ENCODE data around the gene REPIN1. TPM values are rescaled to one million over a fixed set of nuclear protein-coding genes. Genes with fewer than 3 reads are reported as not detected.

REPIN1 gene
- total RNA-seq, 1 donor: 49.2 TPM

- Histone ChIP-seq H3K4me3 (ENCODE audit: low read length) (no peak overlapping the region), H3K9me3 (ENCODE audit: low read depth, low read length) (no peaks in the 10 kb centered on the region), H3K27me3 (ENCODE audit: insufficient read depth, low read length) (no peaks in the 10 kb centered on the region), H3K4me1 (ENCODE audit: insufficient read depth, low read length) (peaks cover 52% of the 10 kb centered on the region)
Observed at GRCh38 chr7:150361807-150362621, 6.6 kb upstream of the REPIN1 start.

- Histone ChIP-seq H3K4me3 (ENCODE audit: low read length) (no peak overlapping the region), H3K27me3 (ENCODE audit: insufficient read depth, low read length) (no peaks in the 10 kb centered on the region), H3K9me3 (ENCODE audit: low read depth, low read length) (no peaks in the 10 kb centered on the region), H3K4me1 (ENCODE audit: insufficient read depth, low read length) (peaks cover 52% of the 10 kb centered on the region)
Observed at GRCh38 chr7:150363370-150363769, 5.3 kb upstream of the REPIN1 start.

- Histone ChIP-seq H3K4me1 (ENCODE audit: insufficient read depth, low read length) (peaks cover 49% of the 10 kb centered on the region), H3K27me3 (ENCODE audit: insufficient read depth, low read length) (no peaks in the 10 kb centered on the region), H3K9me3 (ENCODE audit: low read depth, low read length) (no peaks in the 10 kb centered on the region), H3K4me3 (ENCODE audit: low read length) (no peak overlapping the region)
Observed at GRCh38 chr7:150363872-150364271, 4.8 kb upstream of the REPIN1 start.

GRCh38 chr7:150365194-150365593 is 3.4 kb upstream of the REPIN1 start:
- no peak overlapping the region for H3K4me3 ChIP-seq (ENCODE audit: low read length)
- no peaks in the 10 kb centered on the region for H3K9me3 ChIP-seq (ENCODE audit: low read depth, low read length)
- peaks cover 61% of the 10 kb centered on the region for H3K4me1 ChIP-seq (ENCODE audit: insufficient read depth, low read length)
- H3K27me3 ChIP-seq (ENCODE audit: insufficient read depth, low read length): no peaks in the 10 kb centered on the region

GRCh38 chr7:150365673-150366398 is 2.8 kb upstream of the REPIN1 start:
- H3K27me3 ChIP-seq (ENCODE audit: insufficient read depth, low read length): no peaks in the 10 kb centered on the region
- H3K4me3 ChIP-seq (ENCODE audit: low read length): no peak overlapping the region
- H3K9me3 ChIP-seq (ENCODE audit: low read depth, low read length): no peaks in the 10 kb centered on the region
- H3K4me1 ChIP-seq (ENCODE audit: insufficient read depth, low read length): peaks cover 68% of the 10 kb centered on the region

- H3K4me3 ChIP-seq (ENCODE audit: low read length): peak overlapping the region; percentile 89
- peaks cover 68% of the 10 kb centered on the region for H3K4me1 ChIP-seq (ENCODE audit: insufficient read depth, low read length)
Observed at GRCh38 chr7:150367677-150368095, 936 bp upstream of the REPIN1 start.

GRCh38 chr7:150368884-150369747 is 494 bp downstream of the REPIN1 start:
- Histone ChIP-seq H3K4me3 (ENCODE audit: low read length) (peak overlapping the region; percentile 89), H3K4me1 (ENCODE audit: insufficient read depth, low read length) (peaks cover 59% of the 10 kb centered on the region), H3K27me3 (ENCODE audit: insufficient read depth, low read length) (no peaks in the 10 kb centered on the region), H3K9me3 (ENCODE audit: low read depth, low read length) (no peaks in the 10 kb centered on the region)

More at GRCh38 chr7:150367677-150368095, 936 bp upstream of the REPIN1 start:
- Histone ChIP-seq H3K27me3 (ENCODE audit: insufficient read depth, low read length) (no peaks in the 10 kb centered on the region), H3K9me3 (ENCODE audit: low read depth, low read length) (no peaks in the 10 kb centered on the region)

GRCh38 chr7:150369748-150370501 is 1.3 kb downstream of the REPIN1 start:
- Histone ChIP-seq H3K4me3 (ENCODE audit: low read length) (peak overlapping the region; percentile 89), H3K9me3 (ENCODE audit: low read depth, low read length) (no peaks in the 10 kb centered on the region), H3K27me3 (ENCODE audit: insufficient read depth, low read length) (no peaks in the 10 kb centered on the region), H3K4me1 (ENCODE audit: insufficient read depth, low read length) (peaks cover 53% of the 10 kb centered on the region)

GRCh38 chr7:150370612-150371071 is 2.0 kb downstream of the REPIN1 start:
- Histone ChIP-seq H3K27me3 (ENCODE audit: insufficient read depth, low read length) (no peaks in the 10 kb centered on the region), H3K4me1 (ENCODE audit: insufficient read depth, low read length) (peaks cover 46% of the 10 kb centered on the region), H3K4me3 (ENCODE audit: low read length) (no peak overlapping the region), H3K9me3 (ENCODE audit: low read depth, low read length) (no peaks in the 10 kb centered on the region)

GRCh38 chr7:150371131-150371995 is 2.7 kb downstream of the REPIN1 start:
- Histone ChIP-seq H3K4me3 (ENCODE audit: low read length) (no peak overlapping the region), H3K4me1 (ENCODE audit: insufficient read depth, low read length) (peaks cover 41% of the 10 kb centered on the region), H3K9me3 (ENCODE audit: low read depth, low read length) (no peaks in the 10 kb centered on the region), H3K27me3 (ENCODE audit: insufficient read depth, low read length) (no peaks in the 10 kb centered on the region)

- Histone ChIP-seq H3K9me3 (ENCODE audit: low read depth, low read length) (no peaks in the 10 kb centered on the region), H3K4me3 (ENCODE audit: low read length) (no peak overlapping the region), H3K4me1 (ENCODE audit: insufficient read depth, low read length) (peaks cover 39% of the 10 kb centered on the region), H3K27me3 (ENCODE audit: insufficient read depth, low read length) (no peaks in the 10 kb centered on the region)
Observed at GRCh38 chr7:150371996-150372270, 3.3 kb downstream of the REPIN1 start.

- Histone ChIP-seq H3K4me3 (ENCODE audit: low read length) (no peak overlapping the region), H3K4me1 (ENCODE audit: insufficient read depth, low read length) (peaks cover 41% of the 10 kb centered on the region), H3K9me3 (ENCODE audit: low read depth, low read length) (no peaks in the 10 kb centered on the region), H3K27me3 (ENCODE audit: insufficient read depth, low read length) (no peaks in the 10 kb centered on the region)
Observed at GRCh38 chr7:150372271-150373048, 3.8 kb downstream of the REPIN1 start.
